ENCODE data around the gene RB1.
"Not testable (repeated sequence)": the region's sequence is repeated elsewhere in the genome, so short reads cannot be mapped to it uniquely, and the experiment has no call there.

Gene RB1

DNA sequence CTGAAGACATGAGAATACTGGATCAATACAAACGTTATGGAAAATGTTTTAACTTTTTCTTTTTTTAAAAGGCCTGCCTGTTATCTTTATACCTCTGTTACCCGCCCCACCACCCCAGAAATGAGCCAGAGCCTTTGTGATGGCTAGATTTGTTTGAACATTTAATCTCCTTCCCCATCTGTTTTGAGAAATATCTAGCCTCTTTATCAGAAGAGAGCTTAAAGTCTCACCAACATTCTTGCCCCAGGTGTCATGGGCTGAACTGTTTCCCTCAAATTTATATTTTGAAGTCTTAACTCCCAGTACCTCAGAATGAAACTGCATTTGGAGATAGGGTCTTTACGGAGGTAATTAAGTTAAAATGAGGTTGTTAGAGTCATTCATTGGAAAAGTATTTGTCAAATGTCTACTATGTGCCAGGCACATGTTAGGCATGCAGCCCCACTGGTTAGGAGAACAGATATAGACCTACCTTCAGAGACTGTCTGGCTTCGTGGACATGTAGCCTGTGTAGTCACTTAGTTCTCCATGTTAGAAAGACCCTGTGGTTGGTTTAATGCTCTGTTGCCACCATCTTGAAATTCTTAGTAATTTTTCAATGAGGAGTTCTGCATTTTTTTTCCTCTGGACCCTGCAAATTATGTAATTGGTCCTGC is 6.3 kb upstream of the RB1 start:
- DNase-seq (ENCODE audit: low read depth) = no peak

GRCh38 chr13:48299591-48299990 is 4.0 kb upstream of the RB1 start:
- DNase-seq (ENCODE audit: low read depth) = no peak

GRCh38 chr13:48302871-48303358 is 636 bp upstream of the RB1 start:
- no peak for DNase-seq (ENCODE audit: low read depth)

DNA sequence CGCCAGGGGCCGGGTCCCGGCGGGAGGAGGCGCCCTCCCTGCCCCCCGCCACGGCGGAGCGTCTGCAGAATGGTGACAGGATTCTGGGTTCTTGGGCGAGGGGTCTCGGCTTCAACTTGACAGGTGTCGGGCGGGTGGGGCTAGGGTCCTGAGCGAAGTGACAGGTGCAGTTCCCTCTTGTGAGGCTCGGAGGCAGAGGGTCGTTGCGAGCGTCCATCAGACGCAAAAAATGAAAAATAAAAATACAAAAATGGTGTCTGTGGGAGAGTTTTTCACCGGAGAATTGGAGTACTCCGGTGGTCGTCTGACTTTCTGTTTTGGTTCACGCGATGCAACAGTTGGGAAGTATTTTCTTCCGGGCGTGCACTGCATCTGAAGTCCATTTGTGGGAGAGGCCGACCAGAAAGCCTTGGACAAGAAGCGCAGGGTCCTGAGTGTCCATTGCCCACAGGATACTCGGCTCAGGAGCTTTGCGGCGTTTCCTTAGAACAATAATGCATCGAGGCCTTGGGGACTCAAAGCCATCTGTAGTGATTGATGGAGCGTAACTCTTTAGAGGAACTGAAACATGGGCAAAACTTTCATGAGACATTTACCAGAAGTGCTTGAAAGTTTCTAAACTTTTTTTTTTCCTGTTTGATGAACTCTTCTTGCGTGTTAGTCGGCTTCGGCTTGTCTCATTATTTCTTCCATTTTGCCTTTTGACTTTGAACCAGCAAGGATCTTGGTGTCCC is 759 bp downstream of the RB1 start:
- DNase-seq (ENCODE audit: low read depth) = no peak

DNA sequence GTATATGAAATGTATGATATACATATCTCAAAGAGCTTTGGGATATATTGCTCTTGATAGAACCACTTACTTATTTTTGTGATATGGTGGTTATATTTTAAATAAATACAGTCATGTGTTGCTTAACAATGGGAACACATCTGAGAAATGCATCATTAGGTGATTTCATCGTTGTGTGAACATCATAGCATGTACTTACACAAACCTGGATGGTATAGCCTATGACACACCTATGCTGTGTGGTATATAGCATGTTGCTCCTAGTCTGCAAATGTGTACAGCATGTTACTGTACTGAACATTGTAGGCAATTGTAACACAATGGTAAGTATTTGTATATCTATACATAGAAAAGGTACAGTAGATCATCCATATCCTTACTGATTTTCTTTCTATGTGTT is 7.7 kb downstream of the RB1 start:
- DNase-seq (ENCODE audit: low read depth) = no peak

DNA sequence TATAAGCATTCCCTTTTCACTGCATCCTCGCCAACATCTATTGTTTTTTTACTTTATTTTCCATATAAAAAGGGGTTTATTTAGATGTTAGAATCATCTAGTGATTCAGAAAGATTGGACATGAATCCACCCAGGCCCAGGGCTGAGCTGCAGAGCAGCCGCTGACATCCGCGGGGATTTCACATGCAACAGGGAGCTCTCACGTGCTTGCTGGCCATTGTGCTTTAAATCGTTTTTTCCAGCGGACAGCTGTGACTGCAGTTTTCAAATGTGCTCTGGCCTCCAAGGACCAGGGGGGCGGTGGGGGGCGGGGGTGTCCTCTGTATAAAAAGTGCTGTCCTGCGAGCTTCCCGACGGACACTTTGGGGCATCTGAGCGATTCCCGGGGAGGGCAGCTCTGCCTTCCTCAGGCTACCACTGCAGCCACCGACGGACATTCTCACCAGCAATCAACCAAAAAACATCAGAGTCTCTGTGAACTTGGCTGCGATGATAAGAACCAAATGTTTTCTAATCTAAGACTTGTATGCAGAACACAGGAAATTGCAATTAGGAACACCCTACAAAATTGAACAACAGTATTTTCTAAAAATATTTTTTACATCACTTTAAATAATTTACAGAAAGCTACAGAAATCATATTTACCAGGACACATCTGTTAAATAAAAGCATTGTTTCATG is 12.6 kb downstream of the RB1 start:
- DNase-seq (ENCODE audit: low read depth) = no peak

- DNase-seq (ENCODE audit: low read depth) = no peak
Measured at GRCh38 chr13:48316826-48317510, 13.4 kb downstream of the RB1 start.

DNA sequence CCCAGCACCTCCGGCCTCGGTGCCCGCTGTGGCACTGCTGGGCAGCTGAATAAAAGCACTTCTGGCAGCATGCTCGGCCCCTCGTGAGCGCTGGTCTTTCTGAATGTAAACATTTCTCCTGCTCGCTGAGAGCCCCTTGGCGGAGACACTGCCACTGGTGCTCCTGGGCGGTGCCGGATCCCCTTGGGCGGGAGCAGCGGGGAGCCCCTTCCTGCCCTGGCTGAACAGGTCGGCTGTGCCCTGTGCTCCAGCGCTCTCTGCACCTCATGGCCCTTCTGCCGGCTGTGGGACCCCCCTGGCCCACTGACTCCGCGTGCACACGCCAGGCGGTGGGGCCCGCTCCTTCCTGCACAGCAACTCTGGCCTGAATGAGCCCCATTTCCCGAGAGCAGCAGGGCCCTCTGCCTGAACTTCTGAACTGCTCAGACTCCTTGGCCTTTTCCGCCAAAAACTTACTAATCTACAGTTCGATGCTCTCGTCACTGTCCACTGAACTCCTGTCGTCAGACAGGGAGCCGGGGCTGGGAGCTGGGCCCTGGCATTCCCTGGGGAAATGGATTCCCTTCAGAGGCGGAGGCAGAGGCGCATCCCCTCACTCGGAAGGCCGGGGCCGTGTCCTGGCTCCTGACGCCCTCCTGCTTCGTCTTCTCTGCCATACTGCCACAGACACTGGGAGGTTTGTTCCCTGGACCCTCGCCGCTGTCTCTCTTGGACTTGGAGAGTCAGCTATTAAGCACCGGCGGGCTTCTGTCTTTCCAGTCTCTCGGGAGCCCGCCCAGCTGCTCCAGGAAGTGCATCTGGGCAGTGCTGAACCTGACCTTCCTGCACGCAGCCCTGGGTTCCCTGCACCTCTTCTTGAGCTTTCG is 14.2 kb downstream of the RB1 start:
- DNase-seq (ENCODE audit: low read depth) = no peak

DNA sequence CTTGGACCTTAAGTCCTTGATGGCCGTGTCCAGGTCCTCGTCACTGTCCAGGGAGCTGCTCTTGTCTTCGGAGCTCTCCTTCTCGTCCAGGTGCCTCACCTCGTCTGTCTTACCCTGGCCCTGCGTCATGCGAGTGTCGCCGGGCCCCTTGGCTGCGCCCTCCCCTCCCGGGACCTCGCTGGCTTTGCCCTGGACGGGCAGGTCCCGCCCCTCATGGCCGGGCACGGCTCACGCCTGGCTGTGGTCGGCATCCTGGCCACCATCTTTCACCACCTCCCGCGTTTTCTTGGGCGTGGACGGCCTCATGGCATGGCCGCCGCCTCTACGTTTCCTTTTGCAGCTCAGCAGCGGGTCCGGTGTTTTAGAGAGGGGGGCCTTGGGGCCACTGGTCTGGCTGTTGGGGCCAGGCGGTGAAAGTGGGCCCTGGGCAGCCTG is 14.8 kb downstream of the RB1 start:
- no peak for DNase-seq (ENCODE audit: low read depth)

- DNase-seq (ENCODE audit: low read depth) = no peak
Measured at GRCh38 chr13:48318821-48319511, 15.4 kb downstream of the RB1 start.

GRCh38 chr13:48319531-48320398 is 16.2 kb downstream of the RB1 start:
- DNase-seq (ENCODE audit: low read depth) = no peak

DNA sequence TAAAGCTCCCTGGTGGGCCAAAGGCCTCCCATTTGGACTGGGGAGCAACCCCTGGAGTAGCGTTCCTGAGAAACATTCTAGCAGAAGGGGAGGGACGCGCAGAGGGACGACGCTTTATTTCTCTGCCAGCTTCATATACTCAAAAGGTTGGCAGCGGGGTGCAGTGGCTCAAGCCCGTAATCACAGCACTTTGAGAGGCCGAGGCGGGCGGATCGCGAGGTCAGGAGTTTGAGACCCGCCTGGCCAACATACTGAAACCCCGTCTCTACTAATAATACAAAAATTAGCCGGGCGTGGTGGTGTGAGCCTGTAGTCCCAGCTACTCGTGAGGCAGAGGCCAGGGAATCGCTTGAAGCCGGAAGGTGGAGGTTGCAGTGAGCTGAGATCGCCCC is 16.8 kb downstream of the RB1 start:
- DNase-seq (ENCODE audit: low read depth) = no peak

- no peak for DNase-seq (ENCODE audit: low read depth)
Measured at GRCh38 chr13:48320891-48321510, 17.4 kb downstream of the RB1 start.

DNA sequence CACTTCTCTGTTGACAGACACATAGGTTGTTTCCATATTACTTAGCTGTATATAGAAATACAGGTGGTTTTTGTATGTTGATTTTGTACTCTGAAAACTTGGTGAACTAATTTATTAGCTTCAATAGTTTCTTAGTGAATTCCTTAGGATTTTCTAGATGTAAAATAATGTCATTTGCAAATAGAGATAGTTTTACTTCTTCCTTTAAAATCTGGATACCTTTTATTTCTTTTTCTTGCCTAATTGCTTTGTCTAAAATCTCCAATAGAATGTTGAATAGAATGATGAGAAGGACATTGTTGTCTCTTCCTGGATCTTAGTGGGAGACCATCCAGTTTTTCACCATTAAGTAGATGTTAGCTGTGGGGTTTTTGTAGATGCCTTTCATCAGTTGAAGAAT is 18.7 kb downstream of the RB1 start:
- no peak for DNase-seq (ENCODE audit: low read depth)

DNA sequence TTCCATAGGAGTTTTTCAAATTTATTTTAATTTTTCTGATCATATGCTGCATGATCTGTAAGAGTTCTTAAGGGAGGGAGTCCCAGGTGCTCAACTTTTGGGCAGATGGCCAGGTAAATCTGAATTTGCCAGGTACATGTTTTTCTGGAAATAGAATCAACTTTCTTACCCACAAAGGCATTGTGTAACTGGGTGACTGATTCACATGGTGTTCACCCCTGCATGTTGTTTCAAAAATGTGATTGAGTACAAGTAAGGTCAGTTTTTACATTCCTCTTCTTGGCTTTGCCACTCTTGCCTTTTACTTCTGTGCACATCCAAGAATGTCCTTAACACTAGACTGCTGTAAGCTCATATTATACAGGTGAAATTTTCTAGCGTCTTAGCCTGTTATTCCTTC is 30.4 kb downstream of the RB1 start:
- DNase-seq (ENCODE audit: low read depth) = no peak

- DNase-seq (ENCODE audit: low read depth) = peak; percentile 31
Measured at GRCh38 chr13:48334534-48335127, 31.1 kb downstream of the RB1 start.

- DNase-seq (ENCODE audit: low read depth) = not testable (repeated sequence)
Measured at GRCh38 chr13:48339198-48339597, 35.6 kb downstream of the RB1 start.

GRCh38 chr13:48344264-48344663 is 40.7 kb downstream of the RB1 start:
- DNase-seq (ENCODE audit: low read depth) = no peak

GRCh38 chr13:48346583-48346982 is 43.0 kb downstream of the RB1 start:
- no peak for DNase-seq (ENCODE audit: low read depth)

Data from fibroblast of the conjunctiva (primary cell).